ENCODE results near the gene RND2.

Gene RND2

GRCh38 chr17:43021741-43022512 is 3.1 kb upstream of the RND2 start, which contains the start of gene VAT1:
Gene VAT1 (minus strand): TSS chr17:43022385. CDS start chr17:43022322, 63 bp downstream.
- no peak for DNase-seq (ENCODE audit: low read depth)
- no peak for TF ChIP-seq CTCF (IDR thresholded peaks at IDR 0.05; ENCODE audit: control insufficient read depth, insufficient read depth, low read depth, low read length, missing control alignments)
- H3K4me3 ChIP-seq (ENCODE audit: control insufficient read depth, low read depth, low read length), result peak within 1 kb of the TSS; percentile 93

- TF ChIP-seq CTCF (IDR thresholded peaks at IDR 0.05; ENCODE audit: control insufficient read depth, insufficient read depth, low read depth, low read length, missing control alignments), result no peak
- peak overlapping the region; percentile 26 for H3K4me3 ChIP-seq (ENCODE audit: control insufficient read depth, low read depth, low read length)
- DNase-seq (ENCODE audit: low read depth), result no peak
Observed at GRCh38 chr17:43025290-43025657, 243 bp downstream of the RND2 start.

GRCh38 chr17:43025766-43026537 is 921 bp downstream of the RND2 start:
- TF ChIP-seq CTCF (IDR thresholded peaks at IDR 0.05; ENCODE audit: control insufficient read depth, insufficient read depth, low read depth, low read length, missing control alignments), result no peak
- no peak overlapping the region for H3K4me3 ChIP-seq (ENCODE audit: control insufficient read depth, low read depth, low read length)
- DNase-seq (ENCODE audit: low read depth), result no peak

- no peak for TF ChIP-seq CTCF (IDR thresholded peaks at IDR 0.05; ENCODE audit: control insufficient read depth, insufficient read depth, low read depth, low read length, missing control alignments)
- DNase-seq (ENCODE audit: low read depth), result no peak
- no peak overlapping the region for H3K4me3 ChIP-seq (ENCODE audit: control insufficient read depth, low read depth, low read length)
Observed at GRCh38 chr17:43026595-43026994, 1.6 kb downstream of the RND2 start.

- no peak for DNase-seq (ENCODE audit: low read depth)
- TF ChIP-seq CTCF (IDR thresholded peaks at IDR 0.05; ENCODE audit: control insufficient read depth, insufficient read depth, low read depth, low read length, missing control alignments), result no peak
- H3K4me3 ChIP-seq (ENCODE audit: control insufficient read depth, low read depth, low read length), result no peak overlapping the region
Observed at GRCh38 chr17:43027091-43028032, 2.3 kb downstream of the RND2 start.

- TF ChIP-seq CTCF (IDR thresholded peaks at IDR 0.05; ENCODE audit: control insufficient read depth, insufficient read depth, low read depth, low read length, missing control alignments), result no peak
- no peak overlapping the region for H3K4me3 ChIP-seq (ENCODE audit: control insufficient read depth, low read depth, low read length)
- no peak for DNase-seq (ENCODE audit: low read depth)
Observed at GRCh38 chr17:43028221-43028861, 3.3 kb downstream of the RND2 start.

All from AG09309 (cell line).